Mucosa of descending colon (tissue), 3 donors: ENCODE data around the gene GPR39. TPM values are rescaled to one million over a fixed set of nuclear protein-coding genes. Genes with fewer than 3 reads are reported as not detected.

Experiments
- ATAC-seq: fragments of 200-7000 bp; cut with Tn5 transposase; one replicate; pipeline ENCODE4 v1.9.1; 2020; ENCODE audit warnings: mild to moderate bottlenecking, moderate library complexity
- DNase-seq, 3 donors: peaks; one replicate each; pipeline ENCODE4 v3.0.0-alpha.2; 2020
- H3K36me3 ChIP-seq: fragments of 200-600 bp; one replicate; pipeline ENCODE4 v1.8.0; 2021; ENCODE audit warnings: low read depth, mild to moderate bottlenecking
- H3K4me1 ChIP-seq: fragments of 200-600 bp; one replicate; pipeline ENCODE4 v1.8.0; 2021; ENCODE audit warnings: low read depth, mild to moderate bottlenecking
- H3K4me3 ChIP-seq: fragments of 200-600 bp; one replicate; pipeline ENCODE4 v1.8.0; 2021; ENCODE audit warnings: mild to moderate bottlenecking
- H3K9me3 ChIP-seq: fragments of 200-600 bp; one replicate; pipeline ENCODE4 v1.8.0; 2021; ENCODE audit warnings: mild to moderate bottlenecking
- intact Hi-C, 2 donors: fragments of 100-400 bp; cut with DNase I in 1 of 2; cut with micrococcal nuclease in 1 of 2; formaldehyde crosslinking; loops; one replicate each; pipeline versions ENCODE4 v1.11.0 to v1.11.1; 2022; cut with DNase I, micrococcal nuclease
- total RNA-seq, 3 donors: library from RNA; stranded (reverse); fragmentation: NEBNext Ultra II Directional in 2 of 3; extraction: Animal tissue kit (Norgen Biotek cat#: 25700) in 2 of 3; gene quantifications; one replicate each; pipeline versions ENCODE4 v1.2.1 to v1.2.4, GENCODE V29; 2021 to 2023
- TF ChIP-seq, protein P1 (sequence below): fragments of 200-600 bp; IDR thresholded peaks from one replicate; pipeline ENCODE4 v1.8.0; 2022; ENCODE audit warnings: antibody characterized with exemption, mild to moderate bottlenecking
- donor health status: DM: no; HTN: no; CAD: no; lungs with moderate emphysema.
- donor health status: DM: no; HTN: no; CAD: no.
- donor health status: DM: no; HTN: yes; CAD: no.

GPR39 gene
- total RNA-seq, 3 donors from 2014 or later, result 11.6 to 33.7 (median 20.6) TPM

- no peak for DNase-seq
Measured at GRCh38 chr2:132414081-132414480, 2.5 kb upstream of the GPR39 start.

DNA sequence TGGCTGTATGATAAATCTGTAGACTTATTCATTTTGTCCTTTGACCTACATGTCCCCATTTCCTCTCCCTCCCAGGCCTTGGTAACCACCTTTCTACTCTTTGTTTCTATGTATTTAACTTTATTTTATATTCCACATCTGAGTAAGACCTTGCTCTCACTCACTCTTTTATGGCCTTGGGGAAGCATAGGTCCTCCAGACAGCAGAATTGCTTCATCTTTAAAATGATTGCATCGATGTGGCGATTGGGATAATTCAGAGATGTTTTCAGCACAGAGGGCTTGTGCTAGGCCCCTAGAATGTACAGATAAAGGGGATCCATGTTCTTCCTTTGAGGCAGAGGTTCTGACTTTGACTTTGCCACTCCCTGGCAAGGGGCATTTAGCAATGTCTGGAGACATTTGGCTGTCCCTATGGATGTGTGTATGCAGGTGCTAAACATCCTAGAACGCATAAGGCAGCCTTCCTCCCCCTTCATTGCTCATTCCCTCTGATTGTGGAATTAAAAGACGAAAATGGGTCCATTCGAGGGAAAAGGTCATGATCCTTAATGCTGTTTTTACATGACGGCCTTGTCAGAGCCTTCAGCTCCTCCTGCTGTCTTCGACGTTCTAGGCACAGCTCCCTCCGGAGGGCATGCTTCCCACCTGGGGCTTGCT is 1.2 kb upstream of the GPR39 start:
- peak; percentile 55 for ATAC-seq
- peaks cover 15% of the 10 kb centered on the region for H3K4me1 ChIP-seq
- TF ChIP-seq, protein P1, sequence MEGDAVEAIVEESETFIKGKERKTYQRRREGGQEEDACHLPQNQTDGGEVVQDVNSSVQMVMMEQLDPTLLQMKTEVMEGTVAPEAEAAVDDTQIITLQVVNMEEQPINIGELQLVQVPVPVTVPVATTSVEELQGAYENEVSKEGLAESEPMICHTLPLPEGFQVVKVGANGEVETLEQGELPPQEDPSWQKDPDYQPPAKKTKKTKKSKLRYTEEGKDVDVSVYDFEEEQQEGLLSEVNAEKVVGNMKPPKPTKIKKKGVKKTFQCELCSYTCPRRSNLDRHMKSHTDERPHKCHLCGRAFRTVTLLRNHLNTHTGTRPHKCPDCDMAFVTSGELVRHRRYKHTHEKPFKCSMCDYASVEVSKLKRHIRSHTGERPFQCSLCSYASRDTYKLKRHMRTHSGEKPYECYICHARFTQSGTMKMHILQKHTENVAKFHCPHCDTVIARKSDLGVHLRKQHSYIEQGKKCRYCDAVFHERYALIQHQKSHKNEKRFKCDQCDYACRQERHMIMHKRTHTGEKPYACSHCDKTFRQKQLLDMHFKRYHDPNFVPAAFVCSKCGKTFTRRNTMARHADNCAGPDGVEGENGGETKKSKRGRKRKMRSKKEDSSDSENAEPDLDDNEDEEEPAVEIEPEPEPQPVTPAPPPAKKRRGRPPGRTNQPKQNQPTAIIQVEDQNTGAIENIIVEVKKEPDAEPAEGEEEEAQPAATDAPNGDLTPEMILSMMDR, result no peak
- intact Hi-C loops, result loop anchor here in 1 of 2 donors (5.0 kb wide), 1 partner anchor 63 kb away; no protein-coding TSS in a partner anchor
- no peaks in the 10 kb centered on the region for H3K9me3 ChIP-seq
- no peaks in the 10 kb centered on the region for H3K36me3 ChIP-seq
- DNase-seq, result peak in 1 of 3 donors; percentile 31
- no peak overlapping the region for H3K4me3 ChIP-seq

More at GRCh38 chr2:132414081-132414480, 2.5 kb upstream of the GPR39 start:
- Histone ChIP-seq H3K9me3 (no peaks in the 10 kb centered on the region), H3K4me3 (no peak overlapping the region), H3K36me3 (no peaks in the 10 kb centered on the region), H3K4me1 (peaks cover 15% of the 10 kb centered on the region)
- intact Hi-C loops, result no loop called here
- TF ChIP-seq, protein P1, result no peak
- no peak for ATAC-seq

- intact Hi-C loops, result loop anchor here in 1 of 2 donors (5.0 kb wide), 1 partner anchor 64 kb away; no protein-coding TSS in a partner anchor
- ATAC-seq (peak; percentile 89), DNase-seq (peak; percentile 94 to 95 (median 94))
- TF ChIP-seq, protein P1, result no peak
- Histone ChIP-seq H3K9me3 (no peaks in the 10 kb centered on the region), H3K4me3 (peak overlapping the region; percentile 5), H3K4me1 (peaks cover 15% of the 10 kb centered on the region), H3K36me3 (no peaks in the 10 kb centered on the region)
Measured at GRCh38 chr2:132415915-132416722, 486 bp upstream of the GPR39 start.

- TF ChIP-seq, protein P1, result no peak
- Histone ChIP-seq H3K4me1 (peaks cover 15% of the 10 kb centered on the region), H3K9me3 (no peaks in the 10 kb centered on the region), H3K36me3 (no peaks in the 10 kb centered on the region), H3K4me3 (no peak overlapping the region)
- intact Hi-C loops, result loop anchor here in 1 of 2 donors (5.0 kb wide), 1 partner anchor 65 kb away; no protein-coding TSS in a partner anchor
- no peak for ATAC-seq
- DNase-seq, result peak; percentile 14 to 53 (median 49)
Measured at GRCh38 chr2:132417430-132418035, 928 bp downstream of the GPR39 start.

- Histone ChIP-seq H3K4me1 (peaks cover 15% of the 10 kb centered on the region), H3K36me3 (no peaks in the 10 kb centered on the region), H3K9me3 (no peaks in the 10 kb centered on the region), H3K4me3 (no peak overlapping the region)
- ATAC-seq, result no peak
- TF ChIP-seq, protein P1, result no peak
- intact Hi-C loops, result loop anchor here in 1 of 2 donors (5.0 kb wide), 1 partner anchor 67 kb away; no protein-coding TSS in a partner anchor
- DNase-seq, result no peak
Measured at GRCh38 chr2:132419235-132419634, 2.6 kb downstream of the GPR39 start.
